Skin of body (tissue), 2 donors: ENCODE results near the gene PCDHGA8. TPM values are rescaled to one million over a fixed set of nuclear protein-coding genes. Genes with fewer than 3 reads are reported as not detected.
"Not testable (repeated sequence)": the region's sequence is repeated elsewhere in the genome, so short reads cannot be mapped to it uniquely, and the experiment has no call there.

Experiments used
- DNase-seq: peaks from one replicate; lab custom pipeline; 2025; lab: John Stamatoyannopoulos, UW
- total RNA-seq: library from RNA; depleted of rRNA; stranded (reverse); fragments of >200 nt; gene quantifications from one replicate; pipeline ENCODE4 v1.2.3, GENCODE V29; 2014

PCDHGA8 gene
- total RNA-seq, 1 donor from 2014 or later: 3.3 TPM

DNA sequence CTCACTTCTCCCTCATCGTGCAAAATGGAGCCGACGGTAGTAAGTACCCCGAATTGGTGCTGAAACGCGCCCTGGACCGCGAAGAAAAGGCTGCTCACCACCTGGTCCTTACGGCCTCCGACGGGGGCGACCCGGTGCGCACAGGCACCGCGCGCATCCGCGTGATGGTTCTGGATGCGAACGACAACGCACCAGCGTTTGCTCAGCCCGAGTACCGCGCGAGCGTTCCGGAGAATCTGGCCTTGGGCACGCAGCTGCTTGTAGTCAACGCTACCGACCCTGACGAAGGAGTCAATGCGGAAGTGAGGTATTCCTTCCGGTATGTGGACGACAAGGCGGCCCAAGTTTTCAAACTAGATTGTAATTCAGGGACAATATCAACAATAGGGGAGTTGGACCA lies 38.9 kb downstream of the PCDHGA8 start:
- no peak for DNase-seq

DNA sequence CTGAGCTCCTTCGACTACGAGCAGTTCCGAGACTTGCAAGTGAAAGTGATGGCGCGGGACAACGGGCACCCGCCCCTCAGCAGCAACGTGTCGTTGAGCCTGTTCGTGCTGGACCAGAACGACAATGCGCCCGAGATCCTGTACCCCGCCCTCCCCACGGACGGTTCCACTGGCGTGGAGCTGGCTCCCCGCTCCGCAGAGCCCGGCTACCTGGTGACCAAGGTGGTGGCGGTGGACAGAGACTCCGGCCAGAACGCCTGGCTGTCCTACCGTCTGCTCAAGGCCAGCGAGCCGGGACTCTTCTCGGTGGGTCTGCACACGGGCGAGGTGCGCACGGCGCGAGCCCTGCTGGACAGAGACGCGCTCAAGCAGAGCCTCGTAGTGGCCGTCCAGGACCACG lies 39.9 kb downstream of the PCDHGA8 start:
- DNase-seq: not testable (repeated sequence)

DNA sequence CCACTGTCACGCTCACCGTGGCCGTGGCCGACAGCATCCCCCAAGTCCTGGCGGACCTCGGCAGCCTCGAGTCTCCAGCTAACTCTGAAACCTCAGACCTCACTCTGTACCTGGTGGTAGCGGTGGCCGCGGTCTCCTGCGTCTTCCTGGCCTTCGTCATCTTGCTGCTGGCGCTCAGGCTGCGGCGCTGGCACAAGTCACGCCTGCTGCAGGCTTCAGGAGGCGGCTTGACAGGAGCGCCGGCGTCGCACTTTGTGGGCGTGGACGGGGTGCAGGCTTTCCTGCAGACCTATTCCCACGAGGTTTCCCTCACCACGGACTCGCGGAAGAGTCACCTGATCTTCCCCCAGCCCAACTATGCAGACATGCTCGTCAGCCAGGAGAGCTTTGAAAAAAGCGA lies 40.3 kb downstream of the PCDHGA8 start:
- DNase-seq: not testable (repeated sequence)

DNA sequence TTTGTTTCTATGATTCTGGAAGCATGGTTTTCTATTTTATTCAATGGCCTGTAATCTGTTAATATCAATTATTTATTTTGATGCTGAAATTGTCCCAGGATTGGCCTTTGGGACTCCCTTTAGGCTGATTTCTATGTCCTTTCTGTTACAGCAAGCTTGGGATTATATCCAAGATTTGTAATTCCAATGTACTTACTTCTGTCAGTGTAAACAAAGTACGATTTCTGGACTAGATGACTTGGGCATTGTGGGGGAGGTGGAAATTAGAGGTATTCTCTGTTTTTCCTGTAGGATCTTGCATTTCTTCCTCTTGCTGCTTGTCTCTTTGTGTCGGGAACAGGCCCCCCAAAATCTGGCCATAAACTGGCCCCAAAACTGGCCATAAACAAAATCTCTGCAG lies 41.6 kb downstream of the PCDHGA8 start:
- DNase-seq: no peak

DNA sequence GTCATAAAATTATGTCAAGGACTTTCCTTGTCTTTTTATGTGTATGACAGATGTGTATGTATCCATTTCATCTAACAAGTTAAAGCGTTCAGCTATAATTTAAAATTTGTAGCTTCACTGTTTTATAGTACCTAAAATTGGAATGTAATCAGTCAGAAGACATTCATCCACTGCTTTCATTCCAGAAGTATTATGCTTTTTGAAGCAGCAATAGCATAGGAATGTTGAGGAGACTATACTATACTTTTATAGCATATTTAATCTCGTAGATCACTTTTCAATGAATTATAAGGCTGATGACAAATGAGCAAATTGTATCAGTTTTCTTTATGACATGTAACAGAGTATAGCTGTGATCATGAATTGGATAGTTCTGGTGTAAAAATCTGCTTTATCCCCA lies 44.8 kb downstream of the PCDHGA8 start:
- no peak for DNase-seq

DNA sequence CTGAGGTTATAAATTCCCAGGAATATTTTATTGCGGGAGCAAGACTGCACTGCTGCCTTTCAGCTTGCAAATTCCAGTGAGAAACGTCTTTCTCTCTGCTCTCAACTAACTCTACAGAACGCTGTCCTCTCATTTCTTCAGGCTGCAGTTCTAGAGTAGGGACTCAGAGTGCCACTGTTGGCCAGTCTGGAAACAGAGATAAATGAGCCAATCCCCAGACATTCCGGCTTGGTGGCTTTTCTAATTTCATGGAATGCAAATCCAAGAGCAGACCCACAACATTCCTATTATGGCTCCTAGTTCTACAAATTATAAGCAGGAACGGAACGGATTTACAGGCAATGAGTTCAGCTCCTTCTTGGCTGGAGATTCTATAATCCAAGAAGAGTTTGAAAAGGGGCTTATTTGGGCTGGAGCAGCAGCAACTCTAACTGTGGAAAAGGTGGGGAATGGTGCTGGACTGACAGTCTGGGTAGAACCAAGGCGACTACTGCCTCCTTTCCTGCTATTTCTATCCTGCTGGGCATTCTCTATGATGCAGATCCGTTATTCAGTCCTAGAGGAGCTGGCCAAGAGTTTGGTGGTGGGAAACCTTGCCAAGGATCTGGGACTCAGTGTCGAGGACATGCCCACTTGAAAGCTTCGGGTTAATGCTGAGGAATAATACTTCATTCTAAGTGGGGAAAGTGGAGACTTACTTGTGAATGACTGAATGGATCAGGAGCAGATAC lies 47.1 kb downstream of the PCDHGA8 start:
- no peak for DNase-seq

DNA sequence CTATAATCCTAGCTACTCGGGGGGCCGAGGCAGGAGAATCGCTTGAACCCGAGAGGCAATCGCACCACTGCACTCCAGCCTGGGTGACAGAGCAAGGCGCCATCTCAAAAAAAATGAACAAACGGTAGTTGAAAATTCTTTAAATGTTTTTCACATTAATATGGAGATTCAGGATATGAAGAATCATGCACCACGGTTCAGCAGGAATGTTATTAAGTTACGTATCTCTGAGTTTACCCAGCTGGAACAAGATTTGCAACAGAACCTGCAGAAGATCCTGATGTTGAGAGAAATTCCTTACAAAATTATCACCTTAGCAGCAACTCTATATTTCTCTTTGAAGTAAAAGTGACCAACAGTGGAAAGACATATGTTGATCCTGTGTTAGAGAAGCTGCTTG lies 47.9 kb downstream of the PCDHGA8 start:
- DNase-seq: no peak

DNA sequence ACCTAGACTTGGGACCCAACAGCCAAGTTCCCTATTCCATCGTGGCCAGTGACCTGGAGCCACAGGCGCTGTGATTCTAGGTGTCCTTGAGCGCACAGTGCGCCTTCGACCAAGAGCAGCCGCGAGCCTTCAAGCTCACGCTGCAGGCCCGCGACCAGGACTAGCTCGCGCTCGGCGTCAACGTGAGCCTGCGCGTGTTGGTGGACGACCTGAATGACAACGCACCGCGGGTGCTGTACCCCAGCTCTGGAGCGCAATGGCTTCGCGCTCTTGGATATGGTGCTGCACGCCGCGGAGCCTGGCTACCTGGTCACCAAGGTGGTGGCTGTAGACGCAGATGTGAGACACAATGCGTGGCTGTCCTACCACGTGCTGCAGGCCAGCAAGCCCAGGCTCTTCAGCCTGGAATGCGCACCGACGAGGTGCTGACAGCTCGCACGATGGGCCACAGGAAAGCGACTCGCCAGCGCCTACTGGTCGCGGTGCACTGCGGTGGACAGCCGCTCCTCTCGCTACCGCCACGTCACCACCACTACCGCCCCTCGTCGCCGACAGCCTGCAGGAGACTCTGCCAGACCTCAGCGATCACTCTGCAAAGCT lies 49.2 kb downstream of the PCDHGA8 start:
- DNase-seq: no peak

Other genes starting within 250 kb of the PCDHGA8 start
- gene PCDHB6, start 242.6 kb upstream of the PCDHGA8 start, total RNA-seq: 0.39 TPM
- 1.1 TPM for gene PCDHB7, start 220.0 kb upstream of the PCDHGA8 start, total RNA-seq
- gene PCDHB8, start 214.8 kb upstream of the PCDHGA8 start, total RNA-seq: 0.49 TPM
- 2.5 TPM for gene PCDHB16, start 210.2 kb upstream of the PCDHGA8 start, total RNA-seq
- gene PCDHB9, start 205.5 kb upstream of the PCDHGA8 start, total RNA-seq: 0.89 TPM
- gene PCDHB10, start 200.3 kb upstream of the PCDHGA8 start, total RNA-seq: 1.8 TPM
- gene PCDHB11, start 193.0 kb upstream of the PCDHGA8 start, total RNA-seq: 3.5 TPM
- 2.2 TPM for gene PCDHB12, start 183.9 kb upstream of the PCDHGA8 start, total RNA-seq
- 2.9 TPM for gene PCDHB13, start 178.7 kb upstream of the PCDHGA8 start, total RNA-seq
- 3.8 TPM for gene PCDHB14, start 169.3 kb upstream of the PCDHGA8 start, total RNA-seq
- gene PCDHB15, start 147.2 kb upstream of the PCDHGA8 start, total RNA-seq: 3.6 TPM
- 1.4 TPM for gene SLC25A2, start 88.6 kb upstream of the PCDHGA8 start, total RNA-seq
- gene TAF7, start 71.8 kb upstream of the PCDHGA8 start, total RNA-seq: 88.8 TPM
- 0.39 TPM for gene PCDHGA1, start 62.1 kb upstream of the PCDHGA8 start, total RNA-seq
- 3.6 TPM for gene PCDHGA2, start 53.9 kb upstream of the PCDHGA8 start, total RNA-seq
- 1.6 TPM for gene PCDHGA3, start 48.8 kb upstream of the PCDHGA8 start, total RNA-seq
- 2.6 TPM for gene PCDHGB1, start 42.5 kb upstream of the PCDHGA8 start, total RNA-seq
- 2.9 TPM for gene PCDHGA4, start 37.6 kb upstream of the PCDHGA8 start, total RNA-seq
- gene PCDHGB2, start 32.6 kb upstream of the PCDHGA8 start, total RNA-seq: 3.3 TPM
- gene PCDHGA5, start 28.5 kb upstream of the PCDHGA8 start, total RNA-seq: 3.6 TPM
- 4.3 TPM for gene PCDHGB3, start 22.4 kb upstream of the PCDHGA8 start, total RNA-seq
- gene PCDHGA6, start 18.7 kb upstream of the PCDHGA8 start, total RNA-seq: 3.6 TPM
- gene PCDHGA7, start 9.9 kb upstream of the PCDHGA8 start, total RNA-seq: 3.5 TPM
- gene PCDHGB4, start 4.9 kb upstream of the PCDHGA8 start, total RNA-seq: 6.1 TPM
- gene PCDHGB5, start 5.3 kb downstream of the PCDHGA8 start, total RNA-seq: 8.0 TPM
- 4.2 TPM for gene PCDHGA9, start 10.1 kb downstream of the PCDHGA8 start, total RNA-seq
- gene PCDHGB6, start 15.4 kb downstream of the PCDHGA8 start, total RNA-seq: 5.6 TPM
- gene PCDHGA10, start 20.4 kb downstream of the PCDHGA8 start, total RNA-seq: 4.9 TPM
- 7.6 TPM for gene PCDHGB7, start 25.0 kb downstream of the PCDHGA8 start, total RNA-seq
- gene PCDHGA11, start 28.4 kb downstream of the PCDHGA8 start, total RNA-seq: 6.1 TPM
- 3.9 TPM for gene PCDHGA12, start 37.9 kb downstream of the PCDHGA8 start, total RNA-seq
- gene PCDHGC3, start 83.3 kb downstream of the PCDHGA8 start, total RNA-seq: 36.7 TPM
- 5.3 TPM for gene PCDHGC4, start 92.4 kb downstream of the PCDHGA8 start, total RNA-seq
- 2.9 TPM for gene PCDHGC5, start 96.4 kb downstream of the PCDHGA8 start, total RNA-seq
- 23.3 TPM for gene DIAPH1, start 226.4 kb downstream of the PCDHGA8 start, total RNA-seq
- 60.5 TPM for gene HDAC3, start 244.2 kb downstream of the PCDHGA8 start, total RNA-seq
- gene RELL2, start 244.4 kb downstream of the PCDHGA8 start, total RNA-seq: 1.1 TPM